Measurements from ENCODE around the gene PRKCB.

Gene PRKCB

GRCh38 chr16:23867566-23867965 lies 31.8 kb downstream of the PRKCB start:
- DNase-seq, result no peak

DNA sequence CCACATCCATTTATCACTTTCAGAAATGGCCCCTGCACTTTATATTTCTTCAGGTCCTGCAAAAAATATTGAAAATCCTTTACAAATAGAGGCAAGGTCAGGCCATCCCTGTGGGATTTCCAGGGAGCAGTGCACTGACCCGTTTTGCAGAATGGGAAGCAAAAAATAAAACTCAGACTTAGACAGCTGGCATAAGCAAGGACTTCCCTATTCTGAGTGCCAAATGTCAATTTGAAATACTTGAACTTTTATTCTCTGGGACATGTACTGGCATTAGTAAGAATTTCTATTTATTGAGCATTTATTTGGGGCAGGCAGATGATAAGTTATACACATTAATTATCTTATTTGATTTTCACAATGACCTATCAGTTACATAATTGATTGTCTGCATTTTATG lies 32.4 kb downstream of the PRKCB start:
- no peak for DNase-seq

- DNase-seq, result no peak
Measured at GRCh38 chr16:23869052-23869451, 33.3 kb downstream of the PRKCB start.

GRCh38 chr16:23871924-23872323 lies 36.1 kb downstream of the PRKCB start:
- DNase-seq, result no peak

DNA sequence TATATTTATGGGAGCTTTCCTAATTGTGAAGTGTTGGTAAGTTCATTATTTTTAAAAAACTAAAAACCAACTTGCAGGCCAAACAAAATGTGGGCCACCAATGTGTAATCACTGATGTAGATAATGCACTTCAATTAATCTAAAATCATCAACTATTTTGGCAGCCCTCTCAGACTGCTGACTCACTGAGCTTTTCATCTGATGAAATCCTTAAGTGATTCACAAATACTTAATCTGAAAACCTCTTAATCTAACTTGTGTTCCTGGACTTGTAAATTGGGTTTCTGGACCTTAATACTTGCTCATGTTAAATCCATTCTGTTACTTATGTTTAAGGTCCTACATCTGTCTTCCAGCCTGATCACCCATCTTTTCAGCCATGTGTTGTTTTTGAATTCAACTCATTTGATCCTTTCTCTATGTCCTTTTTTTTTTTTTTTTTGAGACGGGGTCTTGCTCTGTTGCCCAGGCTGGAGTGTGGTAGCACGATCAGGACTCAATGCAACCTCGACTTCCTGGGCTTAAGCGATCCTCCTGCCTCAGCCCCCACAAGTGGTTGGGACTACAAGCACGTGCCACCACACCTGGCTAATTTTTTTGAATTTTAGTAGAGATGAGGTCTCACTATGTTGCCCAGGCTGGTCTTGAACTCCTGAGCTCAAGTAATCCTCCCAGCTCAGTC lies 39.0 kb downstream of the PRKCB start:
- DNase-seq, result no peak

- DNase-seq, result no peak
Measured at GRCh38 chr16:23876256-23876896, 40.6 kb downstream of the PRKCB start.

DNA sequence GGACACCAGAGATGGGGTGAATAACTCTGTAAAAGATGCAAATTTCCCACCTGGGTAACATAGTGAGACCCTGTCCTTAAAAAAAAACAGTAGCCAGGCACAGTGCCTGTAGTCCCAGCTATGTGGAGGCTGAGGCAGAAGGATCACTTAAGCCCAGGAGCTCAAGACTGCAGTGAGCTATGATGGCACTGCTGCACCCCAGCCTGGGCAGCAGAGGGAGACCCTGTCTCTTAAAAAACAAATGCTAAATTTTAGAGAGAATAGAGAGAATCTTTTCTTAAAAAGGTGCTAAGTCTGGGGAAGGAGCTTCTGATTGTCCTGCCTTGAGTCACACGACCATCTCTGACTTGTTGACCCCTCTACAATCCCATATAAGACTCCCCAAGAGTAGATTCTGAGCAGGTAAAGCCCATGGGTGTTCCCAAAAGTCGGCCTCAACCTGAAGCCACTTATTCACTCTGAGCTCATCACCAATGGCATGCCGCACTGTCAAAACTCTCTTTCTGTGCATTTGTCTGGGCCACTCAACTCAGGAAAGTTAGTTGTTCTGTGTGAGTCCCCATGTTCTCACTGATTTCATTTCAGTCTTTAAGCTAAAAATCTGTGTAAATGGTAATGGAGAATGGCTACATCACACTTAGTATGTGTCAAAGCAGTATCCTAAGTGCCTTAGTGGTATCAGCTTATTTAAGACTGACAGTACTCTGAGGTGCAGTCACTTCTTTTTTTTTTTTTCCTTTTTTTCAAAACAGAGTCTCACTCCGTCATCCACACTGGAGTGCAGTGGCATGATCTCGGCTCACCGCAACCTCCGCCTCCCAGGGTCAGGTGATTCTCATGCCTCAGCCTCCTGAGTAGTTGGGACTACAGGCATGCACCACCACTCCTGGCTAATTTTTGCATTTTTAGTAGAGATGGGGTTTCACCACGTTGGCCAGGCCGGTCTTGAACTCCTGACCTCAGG lies 41.6 kb downstream of the PRKCB start:
- DNase-seq, result no peak

DNA sequence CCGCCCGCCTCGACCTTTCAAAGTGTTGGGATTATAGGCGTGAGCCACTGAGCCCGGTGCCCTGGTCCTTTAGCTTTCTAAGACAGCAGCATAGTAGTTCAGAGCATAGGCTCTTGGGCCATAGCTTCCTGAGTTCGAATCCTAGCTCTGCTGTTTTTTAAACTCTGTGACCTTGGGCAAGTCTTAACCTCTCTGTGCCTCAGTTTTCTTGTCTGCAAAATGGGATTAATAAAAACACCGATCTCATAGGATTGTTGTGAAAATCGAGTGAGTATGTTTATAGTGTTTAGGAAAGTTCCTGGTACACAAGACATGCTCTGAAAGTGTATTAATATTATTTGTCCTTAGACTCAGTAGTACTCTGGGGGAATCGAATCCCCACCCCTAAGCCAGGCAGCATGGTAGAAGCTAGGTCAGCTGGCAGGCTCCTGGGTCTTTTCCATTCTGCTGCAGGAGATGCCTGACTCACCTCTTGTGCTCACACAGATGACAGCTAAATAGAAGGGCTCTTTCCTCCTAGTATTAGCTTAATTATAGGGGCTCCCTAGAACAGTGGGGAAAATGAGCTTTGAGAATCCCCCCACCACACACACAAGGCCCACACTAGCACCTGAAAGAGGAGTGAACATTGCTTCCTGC lies 44.1 kb downstream of the PRKCB start:
- DNase-seq, result no peak

- no peak for DNase-seq
Measured at GRCh38 chr16:23889189-23889588, 53.4 kb downstream of the PRKCB start.

DNA sequence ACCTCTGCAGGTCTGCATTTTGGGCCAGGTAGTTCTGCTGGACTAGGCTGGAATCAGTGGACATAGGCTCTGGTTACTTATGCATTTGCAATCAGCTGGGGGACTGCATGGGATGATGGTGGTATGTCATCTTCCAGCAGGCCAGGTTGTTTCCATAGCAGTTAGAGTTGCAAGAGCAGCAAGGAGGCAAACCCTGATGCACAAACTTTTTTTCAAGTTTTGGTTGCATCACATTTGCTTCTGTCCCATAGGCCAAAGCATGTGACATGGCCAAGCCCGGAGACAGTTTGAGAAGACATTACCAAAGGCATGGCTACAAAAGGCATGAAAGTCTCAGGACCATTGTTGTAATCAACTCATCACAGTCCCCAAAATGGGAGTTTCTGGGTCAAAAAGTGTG lies 58.2 kb downstream of the PRKCB start:
- no peak for DNase-seq

- no peak for DNase-seq
Measured at GRCh38 chr16:23895052-23895451, 59.3 kb downstream of the PRKCB start.

DNA sequence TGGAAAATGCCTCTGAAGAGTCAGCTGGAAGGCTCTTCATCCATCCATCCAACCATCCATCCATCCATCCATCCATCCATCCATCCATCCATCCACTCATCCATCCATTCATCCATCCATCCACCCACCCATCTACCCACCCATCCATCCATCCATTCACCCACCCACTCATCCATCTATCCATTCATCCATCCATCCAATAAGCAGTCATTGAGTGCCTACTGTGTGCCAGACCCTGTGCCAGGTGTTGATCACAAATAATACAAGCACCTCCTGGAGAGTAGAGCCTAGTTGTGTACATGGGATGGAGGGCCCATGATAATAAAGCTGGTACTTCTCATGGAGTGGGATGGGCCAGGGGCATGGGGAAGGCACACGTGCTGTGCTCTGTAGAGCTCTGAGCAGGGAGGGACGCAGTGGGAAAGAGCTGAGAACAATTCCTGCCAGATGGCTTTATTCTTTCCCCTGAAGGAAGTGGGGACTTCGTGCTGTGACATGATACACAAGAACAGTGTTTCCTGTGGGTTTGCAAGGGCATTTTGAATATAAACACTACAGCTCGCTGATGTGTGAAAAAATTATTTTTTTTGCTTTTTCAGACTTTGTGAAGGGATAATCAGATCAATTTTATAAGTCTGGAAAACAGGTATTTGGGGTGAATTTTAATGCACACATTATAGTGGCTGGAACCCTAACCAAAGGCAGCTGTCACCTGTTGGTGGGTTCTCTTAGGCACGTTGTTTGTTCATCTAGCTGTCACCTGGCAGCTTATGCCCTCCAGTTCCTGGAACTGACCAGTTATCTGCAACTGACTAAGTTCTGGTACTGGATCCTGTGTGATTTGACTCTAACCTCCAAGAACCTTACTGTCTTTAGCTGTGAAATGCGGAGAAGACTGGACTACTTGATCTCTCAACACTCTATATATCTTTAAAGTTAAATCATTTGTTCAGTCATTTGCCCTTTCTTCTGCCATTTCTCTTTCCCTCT lies 61.3 kb downstream of the PRKCB start:
- no peak for DNase-seq

DNA sequence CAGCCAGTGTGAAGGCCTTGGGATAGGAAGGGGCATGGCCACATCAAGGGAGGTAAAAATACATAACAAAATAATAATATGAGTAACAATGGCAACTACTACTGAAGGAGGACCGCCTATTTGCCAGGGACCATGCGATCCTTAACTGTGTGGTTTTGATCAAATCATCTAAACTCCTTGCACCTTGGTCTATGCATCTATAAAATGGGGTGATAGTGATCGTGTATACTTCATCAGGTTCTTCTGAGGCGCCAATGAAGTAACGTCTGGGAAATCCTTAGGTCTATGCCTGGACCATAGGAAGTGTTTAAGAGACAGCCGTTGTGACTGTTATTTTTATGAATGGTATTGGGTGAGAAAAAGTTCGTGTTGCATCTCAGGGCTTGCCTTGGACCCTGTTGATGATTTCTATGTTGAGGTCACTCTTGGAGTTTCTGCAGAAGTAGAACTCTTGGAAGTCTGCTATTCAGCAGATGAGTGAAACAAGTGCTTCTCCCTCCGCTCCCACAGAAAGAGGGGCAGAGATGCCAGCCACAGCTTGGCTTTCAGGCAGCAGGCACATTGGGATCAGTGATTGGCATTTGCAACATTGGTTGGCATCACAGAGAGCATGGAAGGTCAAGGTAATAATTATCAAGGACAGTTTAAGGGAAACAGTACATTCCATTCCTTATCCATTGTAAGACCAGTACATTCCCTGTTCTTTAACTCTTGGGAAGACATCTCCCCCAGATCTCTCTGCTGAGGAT lies 63.1 kb downstream of the PRKCB start:
- DNase-seq, result no peak

DNA sequence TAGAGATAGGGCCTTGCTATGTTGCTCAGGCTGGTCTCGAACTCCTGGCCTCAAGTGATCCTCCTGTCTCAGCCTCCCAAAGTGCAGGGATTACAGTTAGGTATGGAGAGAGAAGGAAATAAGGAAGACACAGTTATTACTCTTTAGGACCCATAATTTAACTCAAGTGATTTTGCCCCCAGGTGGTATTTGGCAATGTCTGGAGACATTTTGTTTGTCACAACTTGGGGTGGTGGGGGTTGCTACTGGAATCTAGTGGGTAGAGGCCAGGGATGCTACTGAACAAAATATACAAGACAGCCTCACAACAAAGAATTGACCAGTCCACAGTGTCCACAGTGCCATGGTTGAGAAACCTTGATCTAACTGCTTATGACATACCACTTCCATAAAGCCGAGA lies 64.1 kb downstream of the PRKCB start:
- no peak for DNase-seq

- no peak for DNase-seq
Measured at GRCh38 chr16:23900480-23901177, 64.8 kb downstream of the PRKCB start.

DNA sequence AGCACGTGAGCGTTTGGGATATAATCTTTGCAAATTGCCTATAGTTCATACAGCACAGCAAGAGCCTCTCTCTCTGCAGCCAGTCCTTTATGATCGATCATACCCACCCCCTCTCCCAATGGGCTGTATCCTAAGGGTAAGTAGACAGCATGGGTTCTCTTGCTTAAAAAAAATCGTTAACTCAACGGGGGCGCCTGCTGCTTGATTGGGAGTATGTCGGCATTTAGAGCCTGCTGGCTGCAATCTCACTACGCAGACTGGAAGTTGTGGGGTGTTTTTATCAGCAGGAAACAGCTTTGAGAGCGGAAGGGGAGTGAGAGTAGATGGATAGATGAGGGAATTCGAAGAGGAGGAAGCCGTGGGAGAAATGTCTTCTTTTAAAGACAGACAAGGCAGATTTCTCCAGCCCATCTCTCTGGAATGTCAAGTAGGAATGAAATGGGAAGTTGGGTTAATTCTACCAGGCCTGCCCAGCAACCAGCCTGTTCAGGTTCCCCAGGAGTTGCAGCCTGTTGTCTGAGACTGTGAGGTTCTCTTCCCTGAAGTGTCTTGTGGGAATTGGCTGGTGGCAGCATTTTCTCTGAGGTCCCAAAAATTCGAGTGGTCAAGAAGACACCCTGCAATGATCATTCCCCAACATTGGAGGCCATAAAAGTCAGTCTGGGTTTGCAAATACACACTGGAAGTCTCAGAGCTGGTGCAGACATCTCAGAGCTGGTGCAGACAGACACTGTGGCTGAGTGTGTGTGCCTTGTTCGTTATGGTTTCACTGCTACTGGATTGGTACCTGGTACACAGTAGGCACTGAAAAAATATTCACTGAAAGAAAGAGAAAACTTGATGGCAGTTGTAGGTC lies 65.6 kb downstream of the PRKCB start:
- no peak for DNase-seq

- DNase-seq, result no peak
Measured at GRCh38 chr16:23902034-23902747, 66.4 kb downstream of the PRKCB start.

GRCh38 chr16:23902748-23903414 lies 67.1 kb downstream of the PRKCB start:
- no peak for DNase-seq

Measured in NCI-H748 treated with DMSO at 0.1 percent for 48 hours (cell line).